Ureter (tissue), 1 donor: ENCODE measurements around the gene RADIL. TPM values are rescaled to one million over a fixed set of nuclear protein-coding genes. Genes with fewer than 3 reads are reported as not detected.

Experiments used
- DNase-seq: peaks from one replicate; pipeline ENCODE4 v3.0.0-alpha.2; 2020; ENCODE audit warnings: low spot score
- total RNA-seq: library from RNA; stranded (reverse); gene quantifications from one replicate; pipeline ENCODE4 v1.2.4, GENCODE V29; 2023
- donor health status: DM: yes; HTN: yes; CAD: no.

The RADIL gene
- total RNA-seq, 1 donor from 2014 or later: 4.7 TPM

DNA sequence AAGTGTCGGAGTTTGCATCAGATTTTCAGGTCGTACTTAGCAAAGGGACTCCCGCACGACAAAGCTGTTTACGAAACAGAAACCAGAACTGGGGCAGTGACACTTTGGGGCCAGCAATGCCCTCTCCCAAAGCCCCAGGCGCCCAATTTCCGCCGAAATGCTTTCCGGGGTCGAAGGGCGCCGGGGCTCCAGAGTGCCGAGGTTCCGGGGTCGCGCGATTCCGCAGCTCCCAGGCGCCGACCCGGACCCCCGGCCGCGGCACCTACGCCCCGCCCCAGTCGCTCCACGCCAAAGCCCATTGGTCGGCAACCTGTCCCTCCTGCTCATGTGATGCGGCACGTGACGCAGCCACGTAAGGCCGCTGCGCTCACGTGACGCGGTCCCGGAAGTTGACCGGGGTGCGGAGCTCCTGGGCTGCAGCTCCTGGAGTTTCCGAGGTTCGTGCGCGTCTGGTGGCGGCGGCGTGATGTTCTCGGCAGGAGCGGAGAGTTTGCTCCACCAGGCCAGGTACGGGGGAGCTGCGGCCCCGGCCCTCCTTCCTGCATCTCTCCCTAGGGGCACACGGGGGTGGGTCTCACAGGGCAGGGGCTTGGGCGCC, 108.2 kb downstream of the RADIL start, which contains the start of gene AP5Z1:
AP5Z1 (plus strand) TSS at position 374 of the 598 bp plus-strand sequence; CDS start at position 467, 93 bp downstream.
- DNase-seq: peak; percentile 96

DNA sequence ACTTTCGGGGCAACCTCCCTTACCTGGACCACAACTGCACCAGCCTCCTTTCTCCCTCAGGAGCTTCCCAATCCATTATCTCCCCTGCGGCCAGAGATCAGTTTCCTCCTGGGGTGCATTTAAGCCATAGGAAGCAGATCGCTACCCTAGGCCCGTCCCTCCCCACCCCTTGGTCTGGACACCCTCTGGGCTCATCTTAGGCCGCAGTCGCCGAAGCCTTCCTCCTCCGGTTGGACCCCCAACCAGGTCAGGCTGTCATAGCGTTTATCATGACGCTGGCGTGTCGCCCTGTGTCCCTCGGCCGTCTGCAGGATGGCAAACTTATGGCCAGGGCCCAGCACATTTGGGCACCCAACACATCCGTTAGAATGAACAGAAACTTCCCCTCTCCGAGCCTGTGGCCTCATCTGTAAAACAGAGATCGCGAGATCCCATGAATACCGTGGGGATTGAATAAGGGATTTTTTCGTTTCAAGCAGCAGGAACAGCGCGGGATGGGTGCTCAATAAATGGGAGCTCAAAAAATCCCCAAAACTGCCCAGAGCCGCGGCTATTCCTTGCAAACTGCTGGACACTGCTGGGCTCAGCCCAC, 108.8 kb downstream of the RADIL start:
- DNase-seq: no peak

DNA sequence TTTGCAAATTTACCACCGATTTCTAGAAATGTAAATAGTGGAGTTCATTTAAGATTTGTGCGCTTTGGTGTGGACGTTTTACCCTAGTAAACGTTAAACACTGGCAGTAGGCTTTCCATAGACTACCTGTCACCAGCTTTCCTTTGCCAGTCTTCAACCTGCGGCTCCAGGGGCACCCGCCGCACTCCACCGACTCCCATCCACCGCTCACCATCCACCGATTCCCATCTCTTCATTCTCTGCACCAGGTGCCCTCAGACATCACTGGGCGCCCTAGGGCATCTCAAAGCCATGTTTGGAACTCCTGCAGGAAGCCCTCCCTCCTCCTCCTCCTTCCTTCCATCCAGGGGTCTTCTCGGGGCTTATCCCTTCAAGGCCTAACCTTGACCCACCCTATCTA, 109.5 kb downstream of the RADIL start:
- no peak for DNase-seq

DNA sequence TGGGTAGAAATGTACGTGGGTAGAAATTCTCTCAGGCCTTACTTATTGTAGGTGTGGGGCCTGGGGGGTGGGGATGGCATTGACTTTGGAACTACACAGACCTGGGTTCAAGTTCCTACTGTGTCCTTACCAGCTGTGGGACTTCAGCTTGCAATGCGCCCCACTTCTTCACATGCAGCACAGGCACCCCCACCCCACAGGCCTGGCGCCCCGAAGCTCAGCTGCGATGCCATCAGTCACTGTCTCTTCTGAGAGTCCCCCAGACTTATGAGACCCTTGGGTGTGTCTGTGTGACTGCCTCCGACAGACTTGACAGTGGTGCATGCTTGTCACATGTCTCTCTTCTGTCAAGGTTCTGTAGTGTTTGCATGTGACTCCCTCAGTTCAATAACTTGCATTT, 111.2 kb downstream of the RADIL start:
- no peak for DNase-seq

DNA sequence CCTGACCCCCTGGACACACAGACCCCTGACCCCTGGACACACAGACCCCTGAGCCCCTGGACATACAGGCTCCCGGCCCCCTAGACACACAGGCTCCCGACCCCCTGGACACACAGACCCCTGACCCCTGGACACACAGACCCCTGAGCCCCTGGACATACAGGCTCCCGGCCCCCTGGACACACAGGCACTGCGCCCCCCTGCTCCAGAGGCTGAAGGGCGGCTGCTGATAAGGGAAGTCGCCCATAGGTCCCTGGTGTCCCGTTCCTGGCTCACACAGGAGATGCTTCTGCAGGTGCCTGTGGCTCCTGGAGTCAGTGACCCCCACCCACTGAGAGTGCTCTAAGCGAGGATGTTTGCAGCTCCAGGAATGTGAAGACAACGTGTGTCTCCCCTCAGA, 111.8 kb downstream of the RADIL start:
- no peak for DNase-seq

DNA sequence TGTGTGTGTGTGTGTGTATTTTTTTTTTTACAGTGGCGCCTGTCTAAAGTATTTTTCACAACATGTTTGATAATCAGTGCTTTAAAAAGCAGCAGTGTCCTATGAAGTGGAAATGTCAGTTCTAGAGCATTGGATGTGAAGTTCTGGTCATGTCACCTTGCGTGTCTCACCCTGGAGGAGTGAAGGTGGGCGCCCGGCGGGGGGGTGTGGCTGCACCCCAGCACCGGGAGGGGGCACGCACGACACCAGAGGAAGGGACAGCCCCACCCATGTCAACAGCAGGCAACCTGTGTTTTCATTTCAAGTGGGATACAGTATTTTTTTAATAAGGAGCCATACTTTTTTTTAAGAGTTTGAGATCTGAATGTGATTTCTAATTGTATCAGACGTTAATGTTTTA, 112.6 kb downstream of the RADIL start:
- no peak for DNase-seq

DNA sequence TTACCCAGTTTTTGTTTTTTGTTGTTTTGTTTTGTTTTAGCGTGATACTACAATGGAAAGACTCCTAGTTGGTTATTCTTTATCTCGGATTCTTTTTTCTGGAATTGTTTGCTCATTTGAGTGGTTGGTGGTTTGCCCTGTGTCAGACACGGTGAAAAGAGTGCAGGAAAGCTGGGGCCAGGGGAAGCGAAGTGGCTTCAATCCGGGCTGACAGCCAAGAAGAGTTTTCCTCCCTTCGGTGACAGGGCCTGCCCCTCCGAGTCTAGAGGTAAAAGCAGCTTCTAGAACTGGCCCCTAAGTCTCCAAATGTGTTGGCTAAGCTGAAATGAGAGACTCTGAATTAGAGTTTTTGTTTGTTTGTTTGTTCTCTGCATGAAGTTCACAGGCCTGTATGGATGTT, 113.8 kb downstream of the RADIL start:
- no peak for DNase-seq

DNA sequence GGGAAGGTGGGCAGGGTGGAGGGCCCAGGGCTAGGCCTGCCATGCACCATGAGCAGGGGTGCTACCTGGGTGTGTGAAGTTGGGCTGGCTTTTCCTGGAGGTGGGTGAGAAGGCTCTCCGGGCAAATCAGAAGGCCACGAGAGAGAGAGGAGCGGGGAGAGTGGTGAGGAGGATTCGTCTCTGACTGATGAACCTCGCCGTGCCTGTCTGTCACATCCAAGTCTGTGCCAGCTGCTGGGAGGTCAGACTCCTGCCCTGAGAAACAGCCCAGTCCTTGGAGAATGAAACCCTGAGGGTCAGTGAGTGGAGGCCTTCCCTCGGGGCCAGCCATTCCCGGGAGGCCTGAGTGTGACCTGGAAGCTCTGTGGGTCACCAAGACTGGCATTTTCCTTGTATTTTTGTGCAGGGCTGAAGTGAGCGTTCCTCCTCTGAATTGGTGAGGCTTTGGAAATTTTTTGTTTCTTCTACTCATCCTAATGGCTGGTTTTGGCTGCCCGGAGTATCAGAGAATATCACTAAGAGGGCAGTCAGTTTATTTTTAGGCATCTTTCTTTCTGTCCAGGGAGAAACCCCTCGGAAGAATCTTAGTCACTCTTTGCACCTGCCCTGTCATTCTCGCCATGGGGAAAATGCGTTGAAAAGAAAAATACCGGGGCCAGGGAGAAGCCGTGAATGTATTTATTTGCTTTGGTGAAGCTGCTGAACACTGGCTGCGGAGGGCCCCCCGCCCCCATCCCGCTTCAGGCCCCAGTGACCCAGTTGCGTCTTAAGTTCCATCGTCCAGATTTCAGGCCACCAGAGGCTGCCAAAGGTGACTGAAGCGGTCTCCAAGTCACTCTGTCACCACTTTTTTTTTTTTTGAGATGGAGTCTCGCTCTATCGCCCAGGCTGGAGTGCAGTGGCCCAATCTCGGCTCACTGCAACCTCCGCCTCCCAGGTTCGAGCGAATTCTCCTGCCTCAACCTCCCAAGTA, 114.6 kb downstream of the RADIL start:
- no peak for DNase-seq

DNA sequence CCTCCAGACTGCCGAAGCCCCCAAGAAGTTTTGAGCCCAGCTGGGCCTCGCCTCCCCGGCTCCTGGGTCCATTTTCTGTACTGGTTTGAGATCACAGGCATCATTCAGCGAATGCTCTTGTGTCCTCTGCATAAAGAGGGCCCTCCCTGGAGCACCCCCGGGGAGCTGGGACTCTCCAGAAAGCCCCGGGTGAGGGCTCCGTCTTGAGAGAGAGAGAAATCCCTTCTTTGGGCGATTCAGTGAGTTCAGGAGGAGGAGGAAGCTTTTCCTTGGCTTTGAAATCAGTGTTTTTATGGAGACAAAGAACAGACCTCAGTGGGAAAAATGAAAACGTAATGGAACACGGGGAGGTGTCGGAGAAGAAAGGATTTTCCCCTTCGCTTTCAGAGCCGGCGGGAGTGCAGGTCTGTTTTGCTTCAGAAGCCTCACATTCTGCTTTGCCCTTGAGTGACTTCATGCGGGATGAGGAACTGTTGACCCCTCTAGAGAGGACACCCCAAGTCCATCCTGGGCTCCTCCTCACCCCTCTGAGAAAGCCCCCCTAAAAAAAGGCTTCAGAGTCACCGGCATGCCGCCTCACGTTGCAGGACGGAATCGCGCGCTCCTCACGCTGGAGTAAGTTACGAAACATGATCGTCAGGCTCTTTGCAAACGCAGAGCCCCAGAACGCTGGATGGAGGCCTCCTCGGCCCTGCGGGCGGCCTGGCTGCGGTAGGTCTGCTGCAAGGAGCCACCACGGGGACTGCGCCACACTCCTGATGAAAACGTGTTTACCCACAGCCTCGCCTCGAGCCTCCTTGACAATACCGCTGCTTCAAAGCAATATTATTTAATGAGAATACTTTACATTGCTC, 116.6 kb downstream of the RADIL start:
- no peak for DNase-seq

DNA sequence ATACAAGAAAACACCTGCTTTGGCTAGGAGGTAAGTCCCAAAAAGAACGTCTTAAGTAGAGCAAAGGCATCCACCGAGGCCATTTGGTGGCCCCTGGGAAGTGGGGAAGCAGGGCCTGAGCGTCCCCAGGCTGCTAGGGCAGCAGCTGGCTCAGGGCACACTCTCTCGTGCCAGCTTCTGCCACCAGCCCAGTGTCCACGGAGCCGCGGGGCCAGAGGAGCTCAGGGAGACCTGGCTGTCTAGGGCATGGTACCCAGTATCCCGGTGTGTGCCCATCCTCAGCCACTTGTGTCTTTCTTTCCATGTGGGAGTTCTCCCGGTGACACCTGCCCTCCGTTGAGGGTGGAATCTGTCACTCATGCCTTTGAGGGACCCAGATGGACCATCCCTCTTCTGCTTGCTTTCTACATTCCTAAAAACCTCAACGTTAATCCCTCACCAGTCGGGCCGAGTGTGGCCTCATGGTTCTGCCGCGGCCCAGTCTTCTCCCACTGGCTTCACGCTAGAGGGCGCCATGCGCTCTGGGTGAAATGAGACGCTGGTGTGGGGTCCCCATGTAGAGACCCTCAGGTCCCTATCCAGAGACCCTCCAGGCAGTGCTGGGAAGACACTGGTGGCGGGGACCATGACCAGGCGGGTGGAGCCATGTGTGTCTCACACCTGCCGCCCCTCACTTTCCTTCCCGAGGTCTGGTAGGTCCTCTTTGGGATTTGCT, 117.6 kb downstream of the RADIL start:
- DNase-seq: no peak

DNA sequence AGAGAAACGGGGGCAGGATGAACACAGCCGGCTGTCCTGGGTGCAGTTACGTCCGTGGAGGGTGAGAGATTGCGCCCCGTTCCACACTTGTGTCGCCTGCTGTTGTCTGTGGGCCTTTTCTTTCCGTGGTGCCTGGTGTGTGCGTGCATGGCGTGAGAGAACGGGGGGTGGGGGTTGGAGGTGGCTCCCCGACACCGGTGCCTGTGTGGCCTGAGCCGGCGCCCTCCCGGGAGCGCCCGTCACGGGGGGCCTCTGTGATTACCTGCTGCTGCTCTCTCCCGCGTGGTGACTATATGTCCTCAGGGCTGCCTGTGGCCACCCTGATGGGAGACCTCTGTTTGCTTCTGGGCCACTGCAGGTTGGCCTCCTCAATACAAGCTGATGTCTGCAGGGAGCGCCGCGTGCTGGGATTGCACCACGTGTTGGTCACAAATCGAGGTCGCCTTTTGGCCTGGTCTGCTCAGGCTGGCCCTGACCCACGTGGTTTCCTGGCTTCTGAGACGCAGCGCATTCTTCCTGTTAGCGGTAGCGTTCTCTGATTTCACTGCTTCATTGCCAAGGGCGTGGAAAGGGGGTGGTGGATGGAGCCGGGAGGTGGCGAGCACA, 119.0 kb downstream of the RADIL start:
- no peak for DNase-seq

DNA sequence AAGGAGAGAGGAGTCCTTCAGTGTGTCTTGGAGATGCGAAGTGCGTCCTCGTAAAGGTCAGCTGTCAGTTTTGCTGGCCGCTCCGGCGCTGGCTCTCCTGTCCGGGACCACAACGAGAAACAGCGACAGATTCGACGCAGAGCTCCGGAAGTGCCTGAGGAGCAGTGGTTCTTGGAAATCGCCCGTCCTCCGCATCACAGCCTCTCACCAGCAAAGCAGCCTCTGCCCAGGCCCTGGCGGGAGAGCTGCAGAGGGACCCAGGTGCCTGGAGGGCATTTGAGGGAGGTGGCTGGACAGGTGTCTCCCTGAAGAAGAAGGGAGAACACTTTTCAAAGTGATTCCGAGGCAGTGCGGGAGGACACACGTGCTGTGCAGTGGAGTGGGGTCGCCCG, 119.7 kb downstream of the RADIL start:
- DNase-seq: no peak

DNA sequence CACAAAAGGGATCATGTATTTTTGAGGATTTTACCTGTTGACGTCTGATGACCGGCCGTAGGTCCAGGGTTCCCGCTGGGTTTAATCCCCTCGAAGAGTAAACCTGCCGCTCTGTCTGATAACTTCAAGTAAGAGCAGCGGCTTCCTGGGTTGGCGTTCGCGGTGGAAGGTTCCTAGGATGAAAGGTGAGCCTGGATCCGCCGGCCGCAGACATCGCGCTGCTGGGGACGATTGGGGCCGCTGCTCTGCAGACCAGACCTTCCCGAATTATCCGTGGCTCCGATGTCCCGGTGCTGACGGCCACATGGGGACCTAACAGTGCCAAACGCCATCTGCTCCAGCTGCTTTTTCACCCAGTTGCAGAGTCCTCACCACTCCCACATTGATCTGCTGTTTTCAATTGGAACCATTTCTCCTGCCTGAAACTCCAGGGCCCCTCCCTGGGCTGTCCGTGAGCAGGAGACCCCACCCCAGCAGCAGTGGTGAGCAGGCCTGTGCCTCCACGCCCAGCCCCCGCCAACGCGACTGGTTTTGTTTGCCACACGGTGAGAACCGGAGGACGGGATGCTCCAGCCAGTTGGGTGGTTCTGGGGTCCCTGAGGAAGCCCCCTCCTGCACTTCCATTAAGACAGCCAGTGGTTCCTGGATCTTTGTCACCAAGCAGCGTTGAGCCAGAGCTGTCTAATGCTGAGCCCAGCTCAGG, 120.3 kb downstream of the RADIL start:
- no peak for DNase-seq

DNA sequence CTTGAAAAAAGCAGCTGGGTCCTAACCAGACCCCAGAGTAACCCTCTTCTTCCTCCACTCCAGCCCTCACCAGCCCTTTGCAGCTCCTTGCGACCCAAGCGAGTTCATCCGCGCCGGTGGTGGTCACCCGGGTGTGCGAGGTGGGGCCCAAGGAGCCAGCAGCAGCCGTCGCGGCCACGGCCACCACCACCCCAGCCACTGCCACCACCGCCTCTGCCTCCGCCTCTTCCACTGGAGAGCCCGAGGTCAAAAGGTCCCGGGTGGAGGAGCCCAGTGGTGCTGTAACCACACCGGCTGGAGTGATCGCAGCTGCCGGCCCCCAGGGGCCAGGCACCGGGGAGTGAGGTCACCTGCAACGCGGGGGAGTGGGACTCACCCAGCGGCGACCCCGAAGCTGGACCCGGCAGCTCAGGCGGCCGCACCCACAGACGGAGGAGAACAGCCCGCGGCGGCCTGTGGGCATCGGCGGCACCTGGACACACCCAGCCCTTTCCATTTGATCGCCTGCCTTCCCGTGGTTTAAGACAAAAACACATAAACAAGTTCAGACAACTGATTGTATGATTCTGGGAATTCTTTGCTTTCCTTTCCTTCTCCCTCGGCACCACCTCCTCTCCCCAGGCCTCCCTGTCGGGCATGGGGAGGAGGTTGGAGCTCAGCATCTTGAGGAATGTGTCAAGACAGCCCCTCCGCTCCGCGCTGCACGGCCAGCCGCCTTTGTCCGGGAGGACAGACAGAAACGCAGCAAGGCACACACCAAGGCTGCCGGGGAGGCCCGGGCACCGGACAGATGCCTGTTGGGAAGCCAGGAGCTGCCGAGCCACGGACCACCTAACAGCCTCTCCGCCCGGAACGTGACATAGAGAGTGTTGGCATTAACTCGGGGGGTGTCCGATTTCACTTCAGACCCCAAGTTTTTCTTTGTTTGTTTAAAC, 121.1 kb downstream of the RADIL start:
- no peak for DNase-seq

DNA sequence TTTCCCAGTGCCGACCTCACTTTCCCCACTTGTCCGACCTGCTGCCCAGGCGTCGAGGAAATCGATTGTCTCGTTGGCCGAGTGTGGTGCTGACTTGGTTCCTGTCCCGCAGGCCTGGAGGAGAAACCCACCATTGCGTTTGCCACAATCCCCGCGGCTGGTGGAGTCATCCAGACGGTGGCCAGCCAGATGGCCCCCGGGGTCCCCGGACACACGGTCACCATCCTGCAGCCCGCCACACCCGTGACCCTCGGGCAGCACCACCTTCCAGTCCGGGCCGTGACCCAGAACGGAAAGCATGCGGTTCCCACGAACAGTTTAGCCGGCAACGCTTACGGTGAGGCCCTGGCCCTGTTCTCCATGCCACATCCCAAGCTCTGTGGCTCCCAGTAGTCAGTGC, 122.6 kb downstream of the RADIL start:
- DNase-seq: no peak

DNA sequence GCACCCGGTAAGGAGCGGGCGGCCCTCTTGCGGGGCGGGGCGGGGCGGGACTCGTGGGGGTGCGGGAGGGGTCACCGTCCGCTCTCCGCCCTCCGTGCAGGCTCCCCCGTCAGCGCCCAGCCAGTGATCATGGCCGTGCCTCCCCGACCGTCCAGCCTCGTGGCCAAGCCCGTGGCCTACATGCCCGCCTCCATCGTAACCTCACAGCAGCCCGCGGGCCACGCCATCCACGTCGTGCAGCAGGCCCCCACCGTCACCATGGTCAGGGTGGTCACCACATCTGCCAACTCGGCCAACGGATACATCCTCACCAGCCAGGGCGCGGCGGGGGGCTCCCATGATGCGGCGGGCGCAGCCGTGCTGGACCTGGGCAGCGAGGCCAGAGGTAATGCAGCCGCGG, 124.3 kb downstream of the RADIL start:
- no peak for DNase-seq

DNA sequence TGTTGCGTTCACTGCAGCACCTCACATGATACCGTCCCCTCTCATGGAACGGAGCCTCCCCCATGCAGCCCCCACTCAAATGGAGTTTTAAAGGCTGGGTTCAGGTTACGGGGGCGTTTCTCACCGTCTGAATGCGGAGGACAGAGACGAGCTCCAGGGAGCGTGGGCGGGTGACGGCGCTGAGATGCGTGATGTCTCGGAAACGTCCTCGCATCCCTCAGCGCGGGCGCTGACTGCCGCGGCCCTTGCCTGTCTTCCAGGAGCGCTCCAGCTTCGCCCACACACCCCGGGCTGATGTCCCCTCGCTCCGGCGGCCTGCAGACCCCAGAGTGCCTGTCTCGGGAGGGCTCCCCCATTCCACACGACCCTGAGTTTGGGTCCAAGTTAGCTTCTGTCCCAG, 124.7 kb downstream of the RADIL start:
- no peak for DNase-seq

DNA sequence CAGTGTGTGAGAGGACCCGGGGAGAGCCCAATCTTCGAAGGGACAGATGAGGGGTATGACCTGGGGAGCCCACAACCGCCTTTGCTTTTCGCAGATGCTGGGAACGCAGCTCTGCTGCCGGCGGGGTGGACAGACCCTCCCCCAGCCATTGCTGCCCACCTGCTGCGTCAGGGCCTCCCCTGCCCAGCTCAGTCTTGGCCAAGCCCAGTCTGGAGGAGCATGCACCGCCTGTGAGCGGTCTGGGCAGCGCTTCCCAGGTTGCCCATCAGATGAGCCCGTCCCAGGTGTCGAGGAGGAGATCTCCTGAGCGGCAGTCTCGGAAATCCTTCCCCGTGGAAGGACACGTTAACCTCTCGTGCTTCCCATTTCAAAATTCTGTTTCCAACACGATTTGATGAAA, 125.4 kb downstream of the RADIL start:
- DNase-seq: no peak

DNA sequence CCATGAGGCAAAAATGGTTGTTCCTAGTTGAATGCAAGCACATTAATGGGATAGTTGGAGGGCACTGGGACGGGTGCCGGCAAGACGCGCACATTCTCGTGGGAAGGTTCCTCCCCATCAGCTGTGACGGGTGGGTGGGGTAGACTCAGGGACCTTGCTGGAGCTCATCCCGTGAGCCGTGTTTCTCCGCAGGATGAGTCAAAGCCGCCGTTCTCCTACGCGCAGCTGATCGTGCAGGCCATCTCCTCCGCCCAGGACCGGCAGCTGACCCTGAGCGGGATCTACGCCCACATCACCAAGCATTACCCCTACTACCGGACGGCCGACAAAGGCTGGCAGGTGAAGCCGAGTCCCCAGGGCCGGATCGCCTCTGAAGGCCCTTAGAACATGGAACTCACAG, 128.5 kb downstream of the RADIL start:
- no peak for DNase-seq
